HG03103 (cell line): ENCODE results near the gene GATC.
"Not testable (repeated sequence)": the region's sequence is repeated elsewhere in the genome, so short reads cannot be mapped to it uniquely, and the experiment has no call there.

Experiments
- ATAC-seq: cut with Tn5 transposase; IDR thresholded peaks from one replicate; pipeline ENCODE4 v1.9.1; 2021; ENCODE audit warnings: low read depth; ENCODE audit not compliant: unreplicated experiment

The GATC gene

GRCh38 chr12:120432772-120433525 is 13.3 kb upstream of the GATC start:
- ATAC-seq, result no peak

- ATAC-seq, result peak; percentile 92
Observed at GRCh38 chr12:120437735-120438494, 8.3 kb upstream of the GATC start, which contains the start of gene COX6A1. COX6A1 (plus strand) TSS chr12:120438113; CDS start chr12:120438127, 14 bp downstream.

- no peak for ATAC-seq
Observed at GRCh38 chr12:120438495-120439198, 7.6 kb upstream of the GATC start.

- ATAC-seq, result no peak
Observed at GRCh38 chr12:120439646-120440247, 6.5 kb upstream of the GATC start.

GRCh38 chr12:120444676-120445075 is 1.6 kb upstream of the GATC start:
- no peak for ATAC-seq

GRCh38 chr12:120446844-120447178 is 567 bp downstream of the GATC start:
- not testable (repeated sequence) for ATAC-seq

GRCh38 chr12:120447992-120448391 is 1.7 kb downstream of the GATC start:
- ATAC-seq, result no peak

GRCh38 chr12:120452524-120452923 is 6.3 kb downstream of the GATC start:
- not testable (repeated sequence) for ATAC-seq

- ATAC-seq, result no peak
Observed at GRCh38 chr12:120453060-120453750, 7.0 kb downstream of the GATC start.

GRCh38 chr12:120453977-120454376 is 7.7 kb downstream of the GATC start:
- ATAC-seq, result no peak

- ATAC-seq, result no peak
Observed at GRCh38 chr12:120455302-120455701, 9.1 kb downstream of the GATC start.

GRCh38 chr12:120457133-120457532 is 10.9 kb downstream of the GATC start:
- ATAC-seq, result no peak

GRCh38 chr12:120460157-120460556 is 13.9 kb downstream of the GATC start:
- no peak for ATAC-seq

GRCh38 chr12:120462099-120462640 is 15.9 kb downstream of the GATC start:
- ATAC-seq, result no peak

GRCh38 chr12:120463712-120464111 is 17.5 kb downstream of the GATC start:
- ATAC-seq, result no peak

GRCh38 chr12:120465756-120466155 is 19.5 kb downstream of the GATC start:
- ATAC-seq, result no peak

- no peak for ATAC-seq
Observed at GRCh38 chr12:120466560-120467315, 20.5 kb downstream of the GATC start.

- ATAC-seq, result no peak
Observed at GRCh38 chr12:120467439-120467838, 21.2 kb downstream of the GATC start.

- ATAC-seq, result no peak
Observed at GRCh38 chr12:120468325-120468820, 22.1 kb downstream of the GATC start.
